A375 (cell line): Measurements from ENCODE around the gene UQCR10. TPM values are rescaled to one million over a fixed set of nuclear protein-coding genes. Genes with fewer than 3 reads are reported as not detected.

Experiments used
- small RNA-seq: library from RNA; depleted of rRNA; stranded (forward); fragments of <200 nt; gene quantifications from one replicate; pipeline ENCODE3, GENCODE V24; 2014
- total RNA-seq: library from RNA; depleted of rRNA; stranded (reverse); fragments of >200 nt; shearing (Covaris generic); gene quantifications from 2 replicates; pipeline ENCODE4 v1.2.3, GENCODE V29; 2014; rRNA removed

Gene UQCR10
- 50.7 and 55.8 TPM in 2 replicates for total RNA-seq

DNA sequence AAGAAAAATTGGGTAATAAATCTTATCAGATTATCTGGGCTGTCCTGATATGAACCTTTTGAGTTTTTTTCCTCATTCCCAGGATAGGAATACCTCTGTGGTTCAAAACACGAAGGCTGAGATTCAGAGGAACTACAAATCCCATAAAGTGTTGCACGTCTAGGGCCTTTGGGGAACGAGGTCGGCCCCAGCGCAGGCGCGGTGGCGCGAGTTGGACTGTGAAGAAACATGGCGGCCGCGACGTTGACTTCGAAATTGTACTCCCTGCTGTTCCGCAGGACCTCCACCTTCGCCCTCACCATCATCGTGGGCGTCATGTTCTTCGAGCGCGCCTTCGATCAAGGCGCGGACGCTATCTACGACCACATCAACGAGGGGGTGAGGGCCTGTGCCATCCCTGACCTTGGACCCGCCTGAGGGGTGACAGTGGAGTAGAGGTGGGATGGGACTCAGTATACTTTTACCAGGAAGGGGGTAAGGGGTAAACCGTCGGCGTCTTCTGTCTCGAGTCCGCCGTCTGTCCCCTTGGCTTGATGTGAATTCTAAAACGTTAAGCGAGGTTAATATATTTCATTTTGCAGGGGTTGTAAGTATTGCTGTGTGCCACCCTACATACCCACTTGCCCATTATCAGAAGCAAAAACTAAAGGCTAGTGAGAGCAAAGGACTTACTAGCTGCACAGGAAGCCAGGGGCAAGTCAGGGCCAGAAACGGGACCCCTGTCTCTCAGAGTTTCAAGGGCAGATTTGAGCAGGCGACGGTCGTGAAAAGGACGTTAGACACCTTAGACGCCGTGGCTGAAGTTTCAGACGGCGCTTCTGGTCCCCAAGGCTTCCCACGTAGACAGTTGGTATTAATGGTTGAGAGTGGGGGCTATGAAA, at the start of gene UQCR10:
Gene UQCR10, plus strand, starts transcription at position 199 of the 881 bp plus-strand sequence. Its CDS starts 30 bp downstream, at position 229.

GRCh38 chr22:29719899-29720645, 47.1 kb upstream of the UQCR10 start, which contains the start of gene CABP7:
TSS of gene CABP7 (plus strand) at chr22:29720003. CDS start at chr22:29720425, 422 bp downstream.

GRCh38 chr22:29766632-29767170, 468 bp upstream of the UQCR10 start, which contains the start of gene ZMAT5:
TSS of gene ZMAT5 (minus strand) at chr22:29767007. CDS start at chr22:29748544, 18,463 bp downstream.

Small RNAs within 50 kb of the gene (small RNA-seq; reads per million reads assigned to genes)
- not detected for gene RF00019

Other genes starting within 250 kb of the UQCR10 start
- 126 and 148 TPM in 2 replicates for gene THOC5, start 213.6 kb upstream of the UQCR10 start, total RNA-seq
- 85.7 and 98.8 TPM in 2 replicates for gene NIPSNAP1, start 186.3 kb upstream of the UQCR10 start, total RNA-seq
- gene NF2, start 163.7 kb upstream of the UQCR10 start, total RNA-seq = 112 and 120 TPM in 2 replicates
- not detected in 2 replicates for gene CABP7, start 47.4 kb upstream of the UQCR10 start, total RNA-seq
- gene ZMAT5, start 362 bp upstream of the UQCR10 start, total RNA-seq = 14.0 and 16.3 TPM in 2 replicates
- gene ASCC2, start 70.9 kb downstream of the UQCR10 start, total RNA-seq = 29.3 and 31.5 TPM in 2 replicates
- 12.7 and 13.7 TPM in 2 replicates for gene MTMR3, start 115.8 kb downstream of the UQCR10 start, total RNA-seq